ENCODE results near the gene THPO.

Gene THPO

DNA sequence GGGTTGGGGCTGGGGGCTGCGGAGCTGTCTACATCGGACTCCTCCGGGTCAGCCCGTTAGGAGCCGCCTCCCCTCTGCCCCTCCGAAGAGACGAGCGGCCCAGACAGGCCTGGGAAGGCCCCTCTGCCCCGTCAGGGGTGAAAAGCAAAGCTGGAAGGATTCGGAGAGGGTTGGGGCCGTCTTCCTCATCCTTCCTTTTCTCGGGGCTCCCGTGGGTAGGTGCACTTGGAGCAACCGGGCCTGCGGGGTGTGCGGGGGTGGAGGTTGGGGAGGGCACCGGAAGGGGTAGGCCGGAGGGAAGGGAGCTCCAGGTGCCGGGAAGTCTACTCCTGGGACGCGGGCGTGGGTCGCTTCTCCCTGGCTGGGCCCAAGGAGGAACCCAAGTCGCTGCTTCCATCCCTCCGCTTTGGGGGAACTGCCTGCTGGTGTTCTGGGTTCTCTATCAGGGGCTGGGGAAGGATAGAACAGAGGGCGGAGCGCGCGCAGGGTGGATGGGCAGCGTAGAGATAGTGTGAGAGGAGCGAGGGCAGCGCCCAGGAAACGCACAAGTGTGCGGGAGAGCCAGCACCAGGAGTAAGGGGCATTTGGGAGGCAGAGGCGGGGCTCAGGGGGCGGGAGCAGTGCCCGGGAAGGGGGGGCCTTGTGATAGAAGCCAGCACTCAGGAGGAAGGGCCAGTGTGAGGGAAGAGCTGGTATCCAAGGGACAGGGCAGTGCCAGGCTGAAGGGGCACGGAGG lies 15.9 kb downstream of the THPO start:
- DNase-seq: peak in 1 of 2 donors; percentile 46

DNA sequence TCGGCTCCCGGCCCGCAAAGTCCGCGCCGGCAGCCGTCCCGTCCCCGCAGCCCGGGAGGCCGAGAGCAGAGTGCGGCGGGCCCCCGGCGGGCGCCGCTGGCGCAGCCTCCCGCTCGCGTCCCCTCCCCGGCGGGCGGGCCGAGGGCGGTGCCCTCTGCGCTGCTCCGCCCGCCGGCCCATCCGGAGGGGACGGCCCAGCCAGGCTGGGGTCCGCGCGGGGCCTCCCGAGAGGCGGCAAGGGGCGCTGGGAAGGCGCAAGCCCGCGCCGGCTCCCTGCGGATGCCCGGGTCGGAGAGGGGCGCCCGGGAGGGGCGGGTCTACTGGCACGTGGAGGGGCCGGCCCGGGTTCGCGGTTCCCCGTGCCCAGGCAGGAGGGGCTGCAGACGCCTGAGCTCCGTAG lies 16.5 kb downstream of the THPO start, which contains the start of the genes CLCN2 and POLR2H:
Gene CLCN2, minus strand, starts transcription at position 74 of the 400 bp plus-strand sequence. CDS start 126 bp downstream, outside the sequence.
Gene POLR2H, plus strand, starts transcription at position 179 of the 400 bp plus-strand sequence. CDS start 1,783 bp downstream, outside the sequence.
- peak in 1 of 2 donors; percentile 46 for DNase-seq

DNA sequence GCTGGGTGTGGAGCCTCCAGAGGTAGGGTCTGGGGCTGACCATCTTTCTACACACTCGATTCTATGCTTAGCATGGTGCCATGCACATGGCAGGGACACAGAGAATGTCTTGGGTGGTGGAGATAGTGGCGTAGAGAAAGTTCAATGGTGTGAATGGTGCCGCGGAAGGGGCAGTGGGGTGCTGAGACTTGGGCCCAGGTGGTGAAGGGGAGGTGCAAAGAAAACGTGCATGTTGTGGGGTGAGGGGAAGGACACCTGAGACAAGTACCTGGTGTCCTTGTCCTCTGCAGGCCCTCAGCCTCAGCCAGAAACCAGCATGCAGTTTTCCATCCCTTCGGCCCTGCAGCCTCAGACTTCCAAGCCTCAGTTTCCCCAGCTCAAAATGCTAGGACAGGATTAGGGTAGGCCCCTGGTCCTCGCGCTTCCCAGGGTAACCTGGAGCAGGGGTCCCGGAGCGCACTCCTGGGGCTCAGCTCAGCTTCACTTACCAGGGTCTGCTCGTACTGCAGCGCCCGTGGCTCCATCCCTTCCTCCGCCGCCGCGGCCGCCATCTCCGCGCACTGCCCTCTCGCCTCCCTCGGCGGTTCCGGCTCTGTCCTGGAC lies 17.0 kb downstream of the THPO start:
- DNase-seq: no peak

DNA sequence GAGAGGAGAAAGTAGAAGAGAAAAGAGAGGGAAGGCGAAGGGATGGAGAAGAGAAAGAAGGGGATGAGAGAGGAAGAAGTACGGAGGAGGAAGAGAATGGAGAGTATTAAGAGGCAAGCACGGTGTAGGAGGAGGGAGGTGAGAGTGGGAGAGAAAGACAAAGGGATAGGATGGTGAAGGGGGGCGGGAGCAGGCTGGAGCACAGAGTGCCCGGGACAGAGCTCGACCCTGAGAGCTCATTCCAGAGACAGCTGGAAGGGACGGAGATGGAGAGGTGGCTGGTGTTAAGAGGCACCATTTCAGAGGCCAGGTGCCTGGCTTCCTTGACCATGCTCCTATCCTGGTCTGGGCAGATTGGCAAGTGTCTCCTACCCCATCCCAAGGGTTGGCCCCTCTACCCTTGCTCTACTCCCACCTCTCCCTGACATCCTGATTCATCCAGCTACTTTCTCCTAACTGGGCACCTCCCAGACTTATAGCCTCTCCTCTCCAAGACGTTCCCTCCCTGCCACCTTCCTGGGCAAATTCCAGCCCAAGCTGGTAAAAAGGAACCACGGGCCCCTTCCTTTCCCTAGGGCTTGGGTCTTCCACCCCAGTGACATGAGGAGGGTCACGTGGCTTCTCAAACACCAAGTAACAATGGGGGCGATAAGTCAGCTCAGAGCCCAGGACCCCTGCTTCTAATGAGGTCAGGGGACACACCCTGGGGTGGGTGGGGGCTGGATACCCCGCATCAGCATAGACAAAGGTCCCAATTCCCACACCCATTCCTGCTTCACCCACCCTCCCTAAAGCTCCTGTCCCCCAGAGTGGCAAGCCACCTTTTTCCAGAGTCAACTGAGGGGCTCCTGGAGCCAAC lies 17.7 kb downstream of the THPO start:
- DNase-seq: no peak

DNA sequence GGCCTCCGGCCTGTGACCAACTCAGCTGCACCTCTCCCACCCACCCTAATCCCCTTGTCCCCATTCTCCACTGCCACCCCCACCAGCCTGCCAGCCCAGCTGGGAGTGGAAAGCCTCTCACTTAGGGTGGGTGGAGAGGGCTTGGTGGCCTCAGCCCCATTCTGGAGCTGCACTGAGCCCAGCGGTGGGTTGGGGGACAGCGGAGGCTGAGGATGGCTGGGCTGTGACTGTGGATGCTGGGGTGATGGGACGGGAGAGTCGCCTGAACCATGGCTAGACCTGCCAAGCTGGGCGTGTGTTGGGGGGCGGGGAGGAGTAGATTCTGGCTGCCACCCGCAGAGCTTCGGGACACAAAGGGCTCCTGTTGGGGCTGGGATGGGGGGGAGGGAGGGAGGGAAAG lies 18.4 kb downstream of the THPO start:
- no peak for DNase-seq

DNA sequence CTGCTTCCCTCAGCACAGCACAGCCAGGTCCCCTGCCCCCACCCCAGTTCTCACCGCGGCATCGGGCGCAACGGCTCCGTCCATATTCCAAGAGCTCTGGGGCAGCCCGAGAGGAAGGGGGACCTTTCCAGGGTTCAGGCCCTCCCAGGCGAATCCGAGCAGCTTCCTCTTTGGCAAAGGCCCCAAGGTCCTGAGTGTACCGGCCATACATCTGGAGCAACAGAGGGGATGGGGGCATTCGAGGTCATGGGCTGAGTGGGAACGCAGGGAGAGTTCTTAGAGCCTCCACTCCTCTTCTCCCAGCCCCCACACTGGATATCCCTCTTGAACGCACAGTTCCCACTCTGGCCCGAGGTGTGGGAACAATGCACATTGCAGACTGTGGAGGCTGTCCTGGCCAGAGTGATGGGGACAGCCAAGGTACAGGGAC lies 19.1 kb downstream of the THPO start:
- DNase-seq: no peak

DNA sequence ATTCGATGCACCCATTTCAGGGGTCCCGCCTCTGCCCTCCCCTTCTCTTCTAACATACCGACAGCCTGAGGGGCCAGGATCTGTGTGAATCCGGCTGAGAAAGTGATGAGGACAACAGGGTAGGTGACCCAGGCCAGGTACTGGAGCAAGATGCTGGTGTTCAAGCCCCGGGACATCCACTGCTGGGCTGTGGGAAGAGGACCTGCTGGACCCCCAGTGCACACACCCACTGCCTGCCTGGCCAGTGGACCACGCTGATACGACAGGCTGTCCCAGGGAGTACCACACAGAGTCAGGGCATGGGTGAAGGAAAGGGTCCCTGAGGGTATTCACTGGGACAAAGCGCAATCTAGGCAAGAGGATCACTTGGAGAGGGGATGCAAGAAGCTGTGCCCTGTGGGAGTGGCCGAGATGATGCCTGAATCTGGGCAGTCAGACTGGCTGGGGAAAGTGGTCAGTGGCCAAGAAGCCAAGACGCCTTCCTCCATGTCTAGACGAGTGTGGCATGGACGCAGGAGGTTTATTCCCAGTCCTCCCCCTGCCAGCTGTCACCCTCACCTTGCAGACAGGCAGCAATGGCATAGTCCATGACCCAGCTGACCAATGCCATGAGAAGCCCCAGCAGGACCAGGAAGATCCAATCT lies 19.8 kb downstream of the THPO start:
- no peak for DNase-seq

DNA sequence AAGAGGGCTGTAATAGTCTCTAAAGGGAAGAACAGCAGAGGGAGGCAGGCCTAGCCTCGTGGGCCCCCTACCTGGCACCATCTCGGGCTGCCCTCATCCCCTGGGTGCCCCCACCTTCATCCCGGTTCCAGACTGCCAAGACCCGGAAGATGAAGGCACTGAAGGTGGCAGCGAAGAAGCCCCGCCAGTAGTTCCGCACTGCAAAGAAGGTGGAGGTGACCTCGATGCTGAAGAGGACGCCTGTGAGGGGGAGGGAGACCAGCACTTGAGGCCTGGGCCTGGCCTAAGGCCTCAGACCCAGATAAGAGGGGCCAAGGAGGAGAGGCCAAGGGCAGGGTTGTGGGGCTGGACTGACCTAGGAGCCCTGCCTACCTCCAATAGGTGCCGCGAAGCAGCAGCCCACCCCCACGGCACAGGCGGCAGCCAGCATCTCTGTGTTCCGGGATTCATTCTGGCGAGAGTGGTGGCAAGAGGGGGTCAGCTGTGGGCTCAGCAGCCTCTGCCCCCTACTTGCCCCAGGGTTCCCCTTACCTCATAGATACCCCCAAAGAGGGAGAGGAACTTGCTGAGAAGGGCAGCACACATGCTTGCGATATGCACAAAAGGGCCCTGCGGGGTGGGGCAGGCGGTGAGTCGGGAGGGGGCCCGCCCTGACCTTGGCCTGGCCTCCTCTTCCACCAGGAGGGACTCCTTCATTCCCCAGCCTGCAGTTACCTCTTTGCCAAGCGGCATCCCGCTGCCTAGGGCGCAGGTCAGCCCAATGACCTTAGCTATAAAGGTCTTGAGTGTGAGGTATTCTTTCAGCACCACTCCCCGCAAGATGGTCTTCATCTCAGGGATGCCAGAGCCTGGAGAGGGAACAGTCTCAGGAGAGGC lies 20.5 kb downstream of the THPO start:
- DNase-seq: no peak

DNA sequence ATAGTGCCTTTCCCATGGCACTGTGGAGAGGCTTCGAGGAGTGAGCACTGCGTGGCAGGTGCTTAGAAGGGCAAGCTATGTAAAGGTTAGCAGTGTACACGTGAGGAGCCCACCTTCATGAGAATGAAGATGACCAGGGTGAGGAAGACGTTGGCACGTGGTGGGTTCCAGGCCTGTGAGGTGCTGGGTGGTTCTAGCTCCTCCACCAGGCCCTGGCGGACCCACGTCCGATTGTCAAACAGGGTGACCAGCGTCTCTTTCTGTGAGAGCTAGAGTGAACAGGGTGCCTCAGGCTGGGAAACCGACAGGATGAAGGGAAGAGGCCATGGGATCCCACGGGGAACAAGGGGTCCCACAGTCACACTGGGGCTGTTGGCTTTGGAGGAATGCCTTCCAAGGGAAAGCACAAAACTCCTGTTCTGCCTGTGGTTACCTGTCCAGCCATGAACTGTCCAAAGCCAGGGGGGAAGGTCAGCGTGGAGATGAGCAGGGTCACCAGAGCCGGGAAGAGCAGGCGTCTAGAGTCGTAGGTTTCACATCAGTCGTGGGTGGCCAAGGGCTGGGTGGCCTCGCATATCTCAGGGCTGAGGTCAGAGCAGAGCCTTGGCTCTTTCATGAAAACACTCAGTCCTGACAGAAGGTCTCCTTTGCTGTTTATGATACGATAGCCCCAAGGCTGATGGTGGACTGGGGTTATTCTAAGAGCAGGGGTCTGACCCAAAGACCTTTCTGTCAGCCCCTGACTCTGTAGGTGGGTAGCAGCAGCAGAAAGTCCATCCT lies 22.6 kb downstream of the THPO start:
- no peak for DNase-seq

DNA sequence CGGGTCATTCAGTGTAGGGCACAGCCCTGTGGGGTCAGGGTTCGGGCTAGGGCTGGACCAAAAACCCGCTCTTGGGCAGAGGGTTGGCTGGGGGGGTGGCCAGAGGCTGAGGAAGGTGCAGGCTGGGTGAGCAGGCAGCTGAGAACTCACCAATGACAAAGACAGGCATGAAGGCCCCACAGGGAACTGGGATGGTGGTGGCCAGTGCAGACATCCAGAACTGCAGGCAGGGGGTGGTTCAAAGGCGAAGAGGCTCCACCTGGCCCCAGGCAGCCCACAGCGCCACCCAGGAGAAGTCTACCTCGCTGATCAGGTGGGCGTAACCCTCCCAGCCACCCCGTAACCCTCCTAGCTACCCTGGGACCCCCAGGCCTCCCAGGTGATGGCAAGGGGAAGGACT lies 23.3 kb downstream of the THPO start:
- DNase-seq: no peak

DNA sequence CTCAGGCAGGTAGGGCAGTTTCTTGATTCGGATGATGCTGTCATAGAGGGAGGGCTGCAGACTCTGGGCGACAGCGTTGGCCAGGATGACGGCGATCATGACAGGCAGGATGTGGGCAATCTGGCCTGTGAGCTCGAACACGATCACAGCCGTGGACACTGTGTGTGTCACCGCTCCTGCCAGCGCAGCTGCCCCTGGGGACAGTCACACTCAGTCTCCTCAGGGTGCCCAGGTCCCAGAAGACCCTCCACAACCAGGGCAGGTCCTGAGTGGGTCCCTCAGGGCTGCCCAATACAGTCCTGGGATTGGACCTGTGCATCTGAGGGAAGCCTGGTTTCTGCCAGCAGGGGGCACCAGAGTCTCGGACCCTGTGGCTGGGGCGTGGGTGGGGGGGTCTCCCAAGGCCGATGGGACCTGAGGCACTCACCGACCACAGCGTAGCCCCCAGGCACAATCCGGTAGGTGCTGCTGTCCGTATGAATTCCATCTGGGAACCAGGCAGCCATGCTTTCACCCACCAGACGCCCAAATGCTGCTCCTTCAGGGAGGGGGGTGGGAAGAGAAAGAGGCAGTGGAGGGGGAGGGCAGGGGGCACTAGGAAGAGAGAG lies 23.8 kb downstream of the THPO start:
- peak; percentile 56 to 67 for DNase-seq

DNA sequence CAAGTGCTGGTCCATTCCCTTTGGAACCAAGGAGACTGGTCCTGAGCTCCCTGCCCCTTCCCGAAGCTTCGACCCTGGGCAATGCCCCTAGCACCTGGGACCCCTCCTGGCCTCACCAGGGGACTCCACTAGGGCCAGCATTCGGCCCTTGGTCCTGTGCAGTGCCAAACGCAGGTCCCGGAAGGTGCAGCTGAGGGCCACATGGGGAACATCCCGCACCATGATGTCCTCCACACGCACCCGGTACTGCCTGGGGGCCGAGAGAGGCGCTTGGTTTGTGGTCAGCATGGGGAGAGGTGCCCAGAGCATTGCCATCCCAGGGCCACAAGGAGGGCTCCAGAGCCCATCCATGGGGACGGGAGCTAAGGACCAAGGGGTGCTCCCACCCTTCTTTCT lies 24.5 kb downstream of the THPO start:
- no peak for DNase-seq

DNA sequence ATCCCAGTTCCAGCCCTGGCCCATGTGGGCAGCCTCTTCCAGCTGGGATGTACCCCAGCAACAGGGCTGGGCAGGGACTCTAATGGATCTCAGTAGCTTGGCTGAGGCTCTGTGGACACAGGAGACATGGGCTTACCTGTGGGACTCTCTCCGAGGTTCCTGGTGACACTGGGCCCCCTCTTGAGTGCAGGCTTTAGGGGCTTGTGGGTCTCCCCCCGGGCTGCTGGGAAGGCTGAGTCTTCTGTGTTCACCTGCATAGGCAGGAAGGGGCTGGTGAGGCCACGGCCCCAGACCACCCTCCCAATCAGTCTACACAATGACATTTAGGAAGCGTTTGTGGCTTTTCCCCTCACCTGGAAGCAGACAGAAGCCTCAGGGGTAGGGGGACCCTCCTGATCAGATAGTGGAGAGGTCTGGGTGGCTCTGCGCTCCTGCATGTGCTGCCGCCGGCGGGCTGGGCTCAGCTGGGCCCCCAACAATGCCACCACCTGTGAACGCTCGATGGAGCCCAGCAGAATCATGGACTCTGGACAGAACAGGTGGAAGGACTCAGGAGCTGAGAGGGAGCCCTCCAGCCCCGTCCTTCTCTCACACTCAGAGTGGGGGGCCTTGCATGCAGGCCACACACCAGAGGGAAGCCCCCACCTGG lies 25.0 kb downstream of the THPO start:
- no peak for DNase-seq

DNA sequence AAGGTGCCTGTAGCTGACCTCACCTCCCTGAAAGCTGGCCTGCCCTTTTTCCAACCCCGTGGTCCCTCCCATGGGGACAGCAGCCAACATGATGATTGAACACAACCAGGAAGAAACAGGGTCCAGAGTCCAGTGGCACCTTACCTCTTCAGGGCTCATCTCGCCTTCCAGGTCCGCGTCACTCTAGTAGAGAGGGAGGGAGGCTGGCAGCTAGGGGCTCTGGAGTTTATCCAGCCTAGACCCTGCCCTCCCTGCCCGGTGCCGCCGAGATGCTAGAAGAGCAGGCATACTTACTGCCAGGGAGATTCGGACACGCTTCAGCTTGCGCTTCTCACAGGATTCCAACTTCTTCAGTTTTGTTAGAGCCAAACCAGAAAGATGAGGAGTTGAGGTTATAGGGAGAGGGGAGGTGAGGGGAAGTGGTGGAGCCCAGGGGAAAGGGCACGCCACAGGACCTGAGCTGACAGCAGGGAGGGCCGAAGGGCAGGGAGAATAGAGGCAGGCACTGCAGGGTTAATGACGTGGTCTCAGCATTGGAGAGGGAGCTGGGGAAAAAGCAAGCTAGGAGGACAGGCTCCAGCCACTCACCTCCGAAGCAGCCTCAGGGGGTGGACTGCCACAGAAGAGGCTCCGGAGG lies 25.7 kb downstream of the THPO start:
- DNase-seq: no peak

DNA sequence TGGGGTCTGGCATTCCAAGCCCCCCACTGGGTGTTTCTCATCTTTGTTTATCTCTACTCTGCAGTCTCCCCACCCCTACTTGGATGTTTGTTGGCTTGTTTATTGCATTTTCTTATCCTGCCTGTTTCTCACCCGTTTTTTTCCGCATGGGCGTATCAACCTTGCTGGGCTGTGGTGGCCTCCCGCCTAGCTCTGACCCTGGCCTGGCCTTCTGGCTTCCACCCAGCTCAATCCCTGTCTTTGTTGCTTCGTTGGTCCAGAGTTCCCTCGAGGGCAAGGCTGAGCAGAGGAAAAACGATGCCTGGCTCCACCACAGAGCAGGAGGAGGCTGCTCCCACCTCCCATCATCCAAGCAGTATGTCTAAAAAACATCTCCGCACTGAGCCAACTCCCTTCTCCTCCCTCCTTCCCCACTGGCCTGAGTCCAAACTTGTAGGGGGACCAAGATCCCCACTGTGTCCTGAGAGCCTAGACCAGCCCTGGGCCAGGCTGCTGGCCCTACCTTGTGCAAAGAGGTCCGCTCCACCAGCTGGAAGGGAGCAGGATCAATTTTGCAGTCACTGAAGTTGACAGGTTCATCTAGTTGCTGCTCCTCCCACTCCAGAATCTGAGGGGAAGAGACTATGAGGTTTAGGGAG lies 26.4 kb downstream of the THPO start:
- DNase-seq: no peak

DNA sequence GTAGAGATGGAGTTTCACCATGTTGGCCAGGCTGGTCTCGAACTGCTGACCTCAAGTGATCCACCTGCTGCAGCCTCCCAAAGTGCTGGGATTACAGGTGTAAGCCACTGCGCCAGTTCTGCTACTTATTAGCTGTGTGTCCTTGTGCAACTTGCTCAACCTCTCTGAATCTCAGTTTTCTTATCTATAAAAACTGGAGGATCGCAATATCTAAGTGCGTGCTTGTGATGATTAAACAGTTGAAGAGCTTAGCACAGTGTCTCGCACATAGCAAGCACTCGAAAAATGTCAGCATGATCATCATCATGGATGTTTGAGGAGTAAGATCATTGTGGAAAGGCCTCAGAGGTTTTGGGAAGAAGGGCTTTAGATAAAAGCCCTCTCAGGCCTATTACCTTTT lies 27.4 kb downstream of the THPO start:
- DNase-seq: no peak

DNA sequence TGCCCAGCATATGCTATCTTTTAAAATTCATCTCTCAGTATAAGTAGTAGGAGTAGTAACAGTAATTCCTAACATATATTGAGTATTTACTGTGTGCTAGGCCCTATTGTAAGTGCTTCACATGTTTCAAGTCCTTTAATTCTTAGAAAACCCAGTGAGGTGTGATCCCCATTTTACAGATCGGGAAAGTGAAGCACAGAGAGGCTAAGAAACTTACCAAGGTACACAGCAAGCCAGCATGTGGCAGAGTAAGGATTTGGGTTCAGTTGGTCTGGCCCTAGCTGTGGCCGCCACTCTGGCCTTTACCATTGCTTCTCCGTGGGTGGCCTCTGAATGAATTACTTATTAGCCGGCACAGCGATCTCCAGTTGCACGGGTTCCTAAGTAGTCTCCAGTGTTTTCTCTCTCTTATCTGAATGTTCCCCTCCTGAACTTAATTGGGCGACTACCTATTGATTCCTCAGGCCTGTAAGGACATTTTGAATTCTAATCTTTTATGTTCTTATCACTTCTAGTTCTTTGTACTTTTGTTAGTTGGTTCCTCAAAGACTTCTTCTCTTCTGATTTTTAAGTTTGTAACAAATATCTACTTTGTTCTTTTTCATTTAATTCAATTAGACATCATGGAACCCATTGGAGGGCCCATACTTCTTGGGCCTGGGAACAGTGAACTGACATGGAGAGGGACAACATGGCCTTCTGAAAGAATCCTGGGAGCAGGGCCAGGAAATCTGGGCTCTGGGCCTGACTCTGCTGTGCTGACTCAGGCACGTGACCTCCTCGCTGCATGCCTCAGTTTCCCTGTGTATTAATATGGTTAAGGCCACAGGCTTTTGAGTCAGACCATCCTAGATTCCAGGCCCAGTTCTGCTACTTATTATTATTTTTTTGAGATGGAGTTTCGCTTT lies 28.2 kb downstream of the THPO start:
- DNase-seq: no peak

DNA sequence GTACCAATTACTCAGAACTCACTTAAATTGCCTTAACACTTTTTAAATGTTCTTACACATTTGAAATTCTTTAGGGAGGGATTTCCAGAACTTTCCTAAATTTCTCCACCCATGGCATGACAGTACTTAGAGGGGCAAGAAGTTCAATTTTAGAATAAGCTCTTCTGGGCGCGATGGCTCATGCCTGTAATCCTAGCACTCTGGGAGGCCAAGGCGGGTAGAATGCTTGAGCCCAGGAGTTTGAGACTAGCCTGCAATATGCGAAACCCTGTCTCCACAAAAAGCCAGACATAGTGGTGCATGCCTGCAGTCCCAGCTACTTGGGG lies 30.0 kb downstream of the THPO start:
- DNase-seq: no peak

Measured in CD4-positive, alpha-beta T cell treated with Interferon alpha-2 for 1 hour (primary cell).